Activated T-cell treated with anti-CD3 and anti-CD28 coated beads, Interleukin-2, amount 50 U/mL, for 4 hours (primary cell): ENCODE data around the gene USP48. TPM values are rescaled to one million over a fixed set of nuclear protein-coding genes. Genes with fewer than 3 reads are reported as not detected.
"Not testable (repeated sequence)": the region's sequence is repeated elsewhere in the genome, so short reads cannot be mapped to it uniquely, and the experiment has no call there.

ENCODE experiments used
- ATAC-seq, 2 donors: fragments of 200-7000 bp; cut with Tn5 transposase; one replicate each; pipeline ENCODE4 v1.10.0; 2021
- DNase-seq: peaks from one replicate; pipeline ENCODE4 v3.0.0-alpha.2; 2020
- H3K27me3 Mint-ChIP-seq: one replicate; pipeline ENCODE4 v1.8.0; 2021; ENCODE audit warnings: low read depth, mixed read lengths
- H3K36me3 Mint-ChIP-seq: one replicate; pipeline ENCODE4 v1.8.0; 2022; ENCODE audit warnings: mixed read lengths; ENCODE audit not compliant: insufficient read depth
- H3K4me1 Mint-ChIP-seq: one replicate; pipeline ENCODE4 v1.8.0; 2021; ENCODE audit warnings: low read depth, mixed read lengths
- H3K4me3 Mint-ChIP-seq: one replicate; pipeline ENCODE4 v1.8.0; 2021; ENCODE audit warnings: mild to moderate bottlenecking, moderate library complexity, mixed read lengths
- H3K9me3 Mint-ChIP-seq: one replicate; pipeline ENCODE4 v1.8.0; 2021; ENCODE audit warnings: mixed read lengths
- total RNA-seq, 3 donors: library from RNA; stranded (reverse); gene quantifications; one replicate each; pipeline ENCODE4 v1.2.1, GENCODE V29; 2021

Gene USP48
- total RNA-seq, 3 donors from 2014 or later, result 49.0 to 52.2 (median 50.6) TPM

DNA sequence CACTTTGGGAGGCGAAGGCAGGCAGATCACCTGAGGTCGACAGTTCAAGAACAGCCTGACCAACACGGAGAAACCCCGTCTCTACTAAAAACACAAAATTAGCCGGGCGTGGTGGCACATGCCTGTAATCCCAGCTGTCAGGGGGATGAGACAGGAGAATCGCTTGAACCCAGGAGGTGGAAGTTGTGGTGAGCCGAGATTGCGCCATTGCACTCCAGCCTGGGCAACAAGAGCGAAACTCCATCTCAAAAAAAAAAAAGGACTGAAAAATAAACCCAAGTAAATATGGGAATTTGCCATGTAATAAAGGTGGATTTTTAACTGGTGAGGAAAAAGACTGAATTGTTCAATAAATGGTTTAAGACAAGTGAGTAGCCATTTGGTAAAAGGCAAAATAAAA, 11.3 kb downstream of the USP48 start:
- not testable (repeated sequence) for H3K36me3 Mint-ChIP-seq, H3K9me3 Mint-ChIP-seq, DNase-seq, H3K4me3 Mint-ChIP-seq, H3K27me3 Mint-ChIP-seq, ATAC-seq
- H3K4me1 Mint-ChIP-seq, result peaks cover 48% of the 10 kb centered on the region

DNA sequence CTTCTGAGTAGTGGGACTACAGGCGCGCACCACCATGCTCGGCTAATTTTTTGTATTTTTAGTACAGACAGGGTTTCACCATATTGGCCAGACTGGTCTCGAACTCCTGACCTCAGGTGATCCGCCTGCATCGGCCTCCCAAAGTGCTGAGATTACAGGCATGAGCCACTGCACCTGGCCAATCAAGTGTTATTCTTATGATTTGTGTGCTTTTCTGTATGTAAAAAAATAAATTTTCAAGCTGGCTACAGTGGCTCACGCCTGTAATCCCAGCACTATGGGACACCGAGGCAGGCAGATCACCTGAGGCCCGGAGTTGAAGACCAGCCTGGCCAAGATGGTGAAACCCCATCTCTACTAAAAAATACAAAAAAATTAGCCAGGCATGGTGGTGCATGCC, 12.3 kb downstream of the USP48 start:
- not testable (repeated sequence) for ATAC-seq, H3K27me3 Mint-ChIP-seq, H3K36me3 Mint-ChIP-seq, DNase-seq, H3K4me3 Mint-ChIP-seq, H3K9me3 Mint-ChIP-seq
- H3K4me1 Mint-ChIP-seq, result peaks cover 49% of the 10 kb centered on the region

DNA sequence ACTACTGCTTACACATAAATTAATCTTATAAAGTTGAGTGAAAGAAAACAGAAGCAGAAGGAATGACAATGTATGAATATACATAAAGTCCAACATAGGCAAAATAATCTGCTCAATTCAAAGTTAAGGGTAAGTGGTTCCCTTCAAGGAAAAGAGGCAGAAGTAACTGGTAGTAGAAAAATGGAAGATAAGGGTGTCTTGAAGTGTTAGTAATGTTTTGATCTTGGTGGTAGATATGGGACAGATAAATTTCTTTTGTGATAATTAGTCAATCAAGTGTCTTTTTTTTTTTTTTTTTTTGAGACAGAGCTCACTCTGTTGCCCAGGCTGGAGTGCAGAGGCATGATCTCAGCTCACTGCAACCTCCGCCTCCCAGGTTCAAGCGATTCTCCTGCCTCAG, 12.7 kb downstream of the USP48 start:
- no peak for DNase-seq
- Mint-ChIP-seq H3K4me1 (peaks cover 49% of the 10 kb centered on the region), H3K27me3 (no peaks in the 10 kb centered on the region), H3K4me3 (no peak overlapping the region), H3K9me3 (no peaks in the 10 kb centered on the region), H3K36me3 (peaks cover 10% of the 10 kb centered on the region)
- ATAC-seq, result no peak

DNA sequence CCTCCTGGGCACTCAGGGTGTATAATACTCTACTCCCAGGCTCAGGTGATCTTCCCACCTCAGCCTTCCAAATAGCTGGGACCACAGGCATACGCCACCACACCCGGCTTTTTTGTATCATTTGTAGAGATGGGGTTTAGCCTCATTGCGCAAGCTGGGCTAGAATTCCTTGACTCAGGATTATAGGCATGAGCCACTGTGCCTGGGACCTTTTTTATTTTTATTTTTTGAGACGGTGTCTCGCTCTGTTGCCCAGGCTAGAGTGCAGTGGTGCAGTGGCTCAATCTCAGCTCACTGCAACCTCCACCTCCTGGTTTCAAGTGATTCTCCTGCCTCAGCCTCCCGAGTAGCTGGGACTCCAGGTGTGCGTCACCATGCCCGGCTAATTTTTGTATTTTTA, 15.8 kb downstream of the USP48 start:
- not testable (repeated sequence) for H3K27me3 Mint-ChIP-seq, H3K4me3 Mint-ChIP-seq, ATAC-seq, H3K9me3 Mint-ChIP-seq, DNase-seq
- Mint-ChIP-seq H3K4me1 (peaks cover 54% of the 10 kb centered on the region), H3K36me3 (peaks cover 12% of the 10 kb centered on the region)

DNA sequence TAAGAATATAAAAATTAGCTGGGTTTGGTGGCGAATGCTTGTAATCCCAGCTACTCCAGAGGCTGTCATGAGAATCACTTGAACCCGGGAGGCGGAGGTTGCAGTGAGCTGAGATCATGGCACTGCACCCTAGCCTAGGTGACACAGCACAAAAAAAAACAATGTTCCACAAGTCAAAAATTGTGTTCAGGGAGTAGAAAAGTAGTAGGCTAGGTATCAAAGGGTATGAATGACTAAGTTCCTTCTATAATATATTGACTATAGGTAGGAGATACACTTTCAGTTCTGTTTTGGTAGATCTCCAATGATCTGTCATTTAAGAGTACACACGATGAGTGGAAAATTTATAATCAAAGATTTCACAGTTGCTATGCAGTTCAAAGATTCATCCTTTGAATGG, 16.7 kb downstream of the USP48 start:
- DNase-seq (no peak), ATAC-seq (peak; percentile 76 to 83)
- H3K4me1 Mint-ChIP-seq, result peaks cover 56% of the 10 kb centered on the region
- H3K36me3 Mint-ChIP-seq, result peaks cover 12% of the 10 kb centered on the region
- no peaks in the 10 kb centered on the region for H3K9me3 Mint-ChIP-seq
- H3K4me3 Mint-ChIP-seq, result no peak overlapping the region
- no peaks in the 10 kb centered on the region for H3K27me3 Mint-ChIP-seq

DNA sequence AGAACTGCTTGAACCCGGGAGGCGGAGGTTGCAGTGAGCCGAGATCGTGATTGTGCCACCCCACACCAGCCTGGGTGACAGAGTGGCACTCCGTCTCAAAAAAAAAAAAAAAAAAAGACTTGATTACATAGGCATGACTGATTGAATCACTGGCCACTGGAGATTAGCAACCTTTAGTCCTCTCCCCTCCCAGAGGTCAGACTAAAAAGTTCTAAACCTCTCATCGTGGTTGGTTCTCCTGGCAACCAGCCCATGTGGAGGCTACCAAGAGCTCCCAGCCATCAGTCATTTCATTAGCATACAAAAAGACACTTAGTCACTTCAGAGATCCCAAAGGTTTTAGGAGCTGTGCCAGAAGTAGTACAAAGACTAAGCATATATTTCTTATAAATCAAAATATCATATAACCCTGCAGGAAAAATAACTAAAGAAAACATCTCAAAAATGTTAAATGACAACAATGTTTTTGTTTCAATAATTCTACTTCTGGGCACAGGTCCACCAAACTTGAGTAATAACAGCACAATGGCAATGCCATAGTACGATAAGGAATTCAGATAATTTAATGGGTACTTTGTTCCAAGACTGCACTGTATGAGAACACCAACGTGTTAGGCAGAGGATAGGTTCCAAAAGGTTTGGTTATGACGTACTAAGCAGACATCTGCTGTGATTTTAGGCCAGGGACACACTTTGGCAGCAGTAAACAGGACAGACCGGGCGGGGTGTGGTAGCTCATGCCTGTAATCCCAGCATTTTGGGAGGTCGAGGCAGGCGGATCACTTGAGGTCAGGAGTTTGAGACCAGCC, 18.1 kb downstream of the USP48 start:
- H3K4me3 Mint-ChIP-seq, result no peak overlapping the region
- peaks cover 56% of the 10 kb centered on the region for H3K4me1 Mint-ChIP-seq
- DNase-seq (no peak), ATAC-seq (peak; percentile 29)
- peaks cover 8% of the 10 kb centered on the region for H3K36me3 Mint-ChIP-seq
- H3K27me3 Mint-ChIP-seq, result no peaks in the 10 kb centered on the region
- H3K9me3 Mint-ChIP-seq, result no peaks in the 10 kb centered on the region

DNA sequence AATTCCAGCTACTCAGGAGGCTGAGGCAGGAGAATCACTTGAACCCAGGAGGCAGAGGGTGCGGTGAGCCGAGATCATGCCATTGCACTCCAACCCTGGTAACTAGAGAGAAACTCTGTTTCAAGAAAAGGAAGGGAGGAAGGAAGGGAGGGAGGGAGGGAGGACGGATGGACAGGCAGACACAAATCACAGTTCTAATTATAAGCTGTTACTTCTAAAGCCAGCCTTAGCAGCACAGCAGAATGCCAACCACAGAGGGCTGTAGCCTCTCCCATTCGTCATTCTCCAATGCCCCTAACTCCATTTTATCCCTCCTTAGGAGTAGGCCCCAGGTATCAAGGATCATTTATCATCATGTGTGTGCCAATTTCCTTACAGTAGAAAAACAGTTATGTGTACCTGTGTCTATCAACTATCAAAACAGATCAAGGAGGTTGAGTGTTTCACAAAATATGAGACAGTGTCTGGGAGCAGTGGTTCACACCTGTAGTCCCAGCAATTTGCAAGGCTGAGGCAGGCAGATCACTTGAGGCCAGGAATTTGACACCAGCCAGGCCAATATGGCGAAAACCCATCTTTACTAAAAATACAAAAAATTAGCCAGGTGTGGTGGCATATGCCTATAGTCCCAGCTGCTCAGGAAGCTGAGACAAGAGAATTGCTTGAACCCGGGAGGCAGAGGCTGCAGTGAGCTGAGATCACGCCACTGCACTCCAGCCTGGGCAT, 19.1 kb downstream of the USP48 start:
- no peaks in the 10 kb centered on the region for H3K9me3 Mint-ChIP-seq
- H3K27me3 Mint-ChIP-seq, result no peaks in the 10 kb centered on the region
- H3K4me1 Mint-ChIP-seq, result peaks cover 59% of the 10 kb centered on the region
- no peak overlapping the region for H3K4me3 Mint-ChIP-seq
- ATAC-seq, result no peak
- peaks cover 7% of the 10 kb centered on the region for H3K36me3 Mint-ChIP-seq
- DNase-seq, result no peak

DNA sequence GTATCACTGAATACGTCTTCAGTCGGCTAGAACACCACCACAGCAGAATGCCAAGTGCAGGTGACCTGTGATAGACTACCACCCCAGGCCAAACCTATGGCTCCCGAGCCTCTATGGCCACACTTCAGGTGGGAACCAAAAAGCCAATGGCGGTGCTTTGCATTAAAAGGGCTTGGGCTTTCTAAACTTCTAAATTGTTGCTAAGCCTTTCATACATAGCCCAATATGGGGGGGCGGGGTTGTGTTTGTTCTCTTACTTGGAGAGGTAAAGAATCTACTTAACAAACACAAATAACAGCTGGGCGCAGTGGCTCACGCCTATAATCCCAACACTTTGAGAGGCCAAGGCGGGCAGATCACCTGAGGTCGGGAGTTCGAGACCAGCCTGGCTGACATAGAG, 19.7 kb downstream of the USP48 start:
- DNase-seq (no peak), ATAC-seq (no peak)
- peaks cover 5% of the 10 kb centered on the region for H3K36me3 Mint-ChIP-seq
- H3K9me3 Mint-ChIP-seq, result no peaks in the 10 kb centered on the region
- H3K27me3 Mint-ChIP-seq, result no peaks in the 10 kb centered on the region
- no peak overlapping the region for H3K4me3 Mint-ChIP-seq
- peaks cover 57% of the 10 kb centered on the region for H3K4me1 Mint-ChIP-seq

DNA sequence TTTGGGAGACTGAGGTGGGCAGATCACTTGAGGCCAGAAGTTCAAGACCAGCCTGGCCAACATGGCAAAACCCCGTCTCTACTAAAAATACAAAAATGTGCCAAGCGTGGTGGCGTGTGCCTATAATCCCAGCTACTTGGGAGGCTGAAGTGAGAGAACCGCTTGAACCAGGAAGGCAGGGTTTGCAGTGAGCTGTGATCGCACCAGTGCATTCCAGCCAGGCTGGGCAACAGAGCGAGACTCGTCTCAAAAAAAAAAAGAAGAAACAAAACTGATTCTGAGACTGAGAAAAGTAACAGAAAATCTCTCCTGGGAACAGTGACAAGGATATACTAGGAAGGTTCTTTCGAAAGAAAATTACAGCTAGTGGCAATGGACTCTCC, 20.9 kb downstream of the USP48 start:
- H3K27me3 Mint-ChIP-seq, result no peaks in the 10 kb centered on the region
- H3K4me1 Mint-ChIP-seq, result peaks cover 60% of the 10 kb centered on the region
- H3K9me3 Mint-ChIP-seq, result no peaks in the 10 kb centered on the region
- DNase-seq (no peak), ATAC-seq (no peak)
- no peak overlapping the region for H3K4me3 Mint-ChIP-seq
- H3K36me3 Mint-ChIP-seq, result peaks cover 5% of the 10 kb centered on the region

DNA sequence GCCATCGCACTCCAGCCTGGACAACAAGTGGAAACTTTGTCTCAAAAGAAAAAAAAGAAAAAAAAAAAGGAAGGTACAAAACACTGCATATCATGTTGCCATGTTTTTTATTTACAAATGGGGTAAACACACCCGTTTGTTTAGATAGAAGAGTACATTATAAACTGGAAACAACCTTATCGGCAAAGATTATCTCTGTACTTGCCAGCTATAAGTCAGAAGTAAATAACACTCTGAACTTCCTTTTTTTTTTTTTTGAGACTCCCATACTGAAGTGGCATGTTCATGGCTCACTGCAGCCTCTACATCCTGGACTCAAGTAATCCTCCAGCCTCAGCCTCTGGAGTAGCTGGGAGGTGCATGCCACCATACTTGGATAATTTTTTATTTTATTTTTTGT, 21.9 kb downstream of the USP48 start:
- H3K36me3 Mint-ChIP-seq, result peaks cover 11% of the 10 kb centered on the region
- no peaks in the 10 kb centered on the region for H3K9me3 Mint-ChIP-seq
- DNase-seq (no peak), ATAC-seq (no peak)
- H3K4me3 Mint-ChIP-seq, result no peak overlapping the region
- peaks cover 56% of the 10 kb centered on the region for H3K4me1 Mint-ChIP-seq
- no peaks in the 10 kb centered on the region for H3K27me3 Mint-ChIP-seq

DNA sequence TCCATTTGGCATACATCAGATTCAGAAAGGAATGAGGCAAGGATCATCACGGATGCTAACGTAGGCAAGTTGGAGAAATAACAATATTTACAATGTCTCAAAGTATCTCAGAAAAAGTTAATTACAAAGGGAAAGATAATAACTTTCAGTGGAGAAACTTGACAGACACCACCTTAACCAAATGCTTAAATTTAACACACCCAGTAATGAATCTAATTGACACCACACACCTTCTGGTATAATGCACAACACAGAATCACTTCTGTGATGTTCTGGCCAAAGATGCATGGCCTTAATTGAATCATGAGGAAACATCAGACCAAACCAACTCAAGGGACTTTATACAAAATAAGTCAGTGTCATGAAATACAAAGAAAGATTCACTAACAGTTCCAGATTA, 23.1 kb downstream of the USP48 start:
- ATAC-seq (no peak), DNase-seq (no peak)
- H3K36me3 Mint-ChIP-seq, result peaks cover 13% of the 10 kb centered on the region
- H3K27me3 Mint-ChIP-seq, result no peaks in the 10 kb centered on the region
- no peak overlapping the region for H3K4me3 Mint-ChIP-seq
- H3K4me1 Mint-ChIP-seq, result peaks cover 43% of the 10 kb centered on the region
- H3K9me3 Mint-ChIP-seq, result no peaks in the 10 kb centered on the region

DNA sequence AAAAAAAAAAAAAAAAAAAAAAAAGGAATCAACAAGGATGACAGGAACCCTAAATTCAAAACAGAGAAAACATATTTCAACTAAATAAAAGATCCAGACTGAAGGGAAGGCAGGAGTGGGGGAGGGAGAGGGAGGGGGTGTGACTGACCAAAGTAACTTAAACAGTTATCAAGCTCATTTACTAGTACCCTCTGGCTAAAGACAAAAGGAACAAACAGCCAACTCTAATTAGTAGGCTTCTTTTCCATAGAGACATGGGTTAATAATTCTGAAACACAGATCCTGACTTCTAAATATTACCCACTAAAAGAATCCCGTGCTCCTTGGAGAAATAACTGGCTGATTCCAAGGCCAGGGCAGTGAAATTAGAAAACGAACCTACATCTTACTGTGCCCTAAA, 23.8 kb downstream of the USP48 start:
- H3K4me1 Mint-ChIP-seq, result peaks cover 39% of the 10 kb centered on the region
- H3K36me3 Mint-ChIP-seq, result peaks cover 13% of the 10 kb centered on the region
- ATAC-seq (no peak), DNase-seq (no peak)
- no peaks in the 10 kb centered on the region for H3K27me3 Mint-ChIP-seq
- no peaks in the 10 kb centered on the region for H3K9me3 Mint-ChIP-seq
- no peak overlapping the region for H3K4me3 Mint-ChIP-seq

DNA sequence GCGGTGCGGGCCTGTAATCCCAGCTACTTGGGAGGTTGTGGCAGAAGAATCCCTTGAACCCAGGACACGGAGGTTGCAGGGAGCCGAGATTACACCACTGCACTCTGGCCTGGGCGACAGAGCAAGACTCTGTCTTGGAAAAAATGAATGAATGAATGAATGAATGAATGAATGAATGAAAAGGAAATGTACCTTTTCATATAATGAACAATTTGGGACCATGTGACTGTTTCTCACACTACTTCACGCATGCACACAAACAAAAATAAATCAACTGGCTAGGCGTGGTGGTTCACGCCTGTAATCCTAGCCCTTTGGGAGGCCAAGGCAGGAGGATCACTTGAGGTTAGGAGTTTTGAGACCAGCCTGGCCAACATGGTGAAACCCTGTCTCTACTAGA, 24.3 kb downstream of the USP48 start:
- Mint-ChIP-seq H3K4me3 (no peak overlapping the region), H3K27me3 (no peaks in the 10 kb centered on the region), H3K4me1 (peaks cover 35% of the 10 kb centered on the region), H3K9me3 (no peaks in the 10 kb centered on the region), H3K36me3 (peaks cover 13% of the 10 kb centered on the region)
- DNase-seq, result no peak
- ATAC-seq, result no peak

DNA sequence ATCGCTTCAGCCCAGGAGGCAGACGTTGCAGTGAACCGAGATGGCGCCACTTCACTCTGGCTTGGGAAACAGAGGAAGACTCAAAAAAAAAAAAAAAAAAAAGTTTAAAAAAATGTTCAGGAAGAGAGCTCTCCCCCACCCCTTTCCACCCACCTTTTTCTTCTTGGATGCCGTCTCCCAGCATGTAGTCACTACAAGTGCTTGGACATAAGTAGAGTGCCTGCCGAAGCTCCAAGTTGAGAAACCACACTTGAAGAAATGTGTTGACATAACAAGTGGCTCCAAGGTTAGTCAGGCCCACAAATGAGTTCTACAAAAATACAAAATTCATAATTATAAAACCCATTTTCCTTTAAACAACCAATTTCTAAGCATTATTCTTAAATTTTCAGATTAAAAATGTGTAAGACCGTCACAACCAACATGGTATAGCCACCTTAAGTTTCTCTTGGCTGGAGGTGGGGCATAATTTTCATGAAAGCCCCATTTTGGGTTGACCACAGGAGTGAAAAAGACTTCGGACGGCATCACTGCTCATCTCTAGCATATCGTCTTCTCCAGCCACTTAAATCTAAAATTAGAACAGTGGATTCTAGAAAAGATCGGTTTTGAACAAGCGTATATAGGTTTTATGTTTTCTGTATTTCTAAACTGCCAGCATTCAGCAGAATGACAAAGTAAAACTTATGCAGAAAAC, 26.4 kb downstream of the USP48 start:
- no peak for ATAC-seq
- H3K4me1 Mint-ChIP-seq, result peaks cover 22% of the 10 kb centered on the region
- DNase-seq, result no peak
- H3K36me3 Mint-ChIP-seq, result peaks cover 19% of the 10 kb centered on the region
- H3K9me3 Mint-ChIP-seq, result no peaks in the 10 kb centered on the region
- H3K4me3 Mint-ChIP-seq, result no peak overlapping the region
- H3K27me3 Mint-ChIP-seq, result no peaks in the 10 kb centered on the region
